ENCODE data around the gene C16orf74.

The C16orf74 gene

GRCh38 chr16:85789773-85790172, 38.9 kb upstream of the C16orf74 start:
- H3K36me3 ChIP-seq (ENCODE audit: low read length): no peaks in the 10 kb centered on the region
- H3K9me3 ChIP-seq (ENCODE audit: insufficient read depth, low read length): no peaks in the 10 kb centered on the region
- H3K27ac ChIP-seq (ENCODE audit: low read depth, low read length): no peak overlapping the region
- TF ChIP-seq EZH2phosphoT487 (conservative IDR thresholded peaks at IDR 0.05; ENCODE audit: low read length) (no peak), CTCF (IDR thresholded peaks at IDR 0.05; ENCODE audit: insufficient read depth, low read length, poor library complexity, severe bottlenecking) (no peak)
- H3K9ac ChIP-seq (ENCODE audit: low read length): no peak overlapping the region
- H3F3A ChIP-seq (ENCODE audit: insufficient read depth): no peaks in the 10 kb centered on the region
- no peak overlapping the region for H3K4me3 ChIP-seq (ENCODE audit: insufficient read depth, low read length, poor library complexity, severe bottlenecking)
- no peaks in the 10 kb centered on the region for H4K20me1 ChIP-seq (ENCODE audit: low read depth, low read length)
- no peak overlapping the region for H2AFZ ChIP-seq (ENCODE audit: low read depth, low read length, severe bottlenecking)
- H3K27me3 ChIP-seq (ENCODE audit: low read length): no peaks in the 10 kb centered on the region
- no peak overlapping the region for H3K4me2 ChIP-seq (ENCODE audit: low read depth, low read length, poor library complexity, severe bottlenecking)
- peaks cover 41% of the 10 kb centered on the region for H3K79me2 ChIP-seq (ENCODE audit: insufficient read depth, low read length)
- H3K9me2 ChIP-seq (replicated peaks; ENCODE audit: insufficient read depth, low read length): no peaks in the 10 kb centered on the region

- peaks cover 32% of the 10 kb centered on the region for H3K79me2 ChIP-seq (ENCODE audit: insufficient read depth, low read length)
- no peak for TF ChIP-seq EZH2phosphoT487 (conservative IDR thresholded peaks at IDR 0.05; ENCODE audit: low read length)
- no peak for TF ChIP-seq CTCF (IDR thresholded peaks at IDR 0.05; ENCODE audit: insufficient read depth, low read length, poor library complexity, severe bottlenecking)
- no peaks in the 10 kb centered on the region for H3K36me3 ChIP-seq (ENCODE audit: low read length)
- H4K20me1 ChIP-seq (ENCODE audit: low read depth, low read length): no peaks in the 10 kb centered on the region
- H3F3A ChIP-seq (ENCODE audit: insufficient read depth): no peaks in the 10 kb centered on the region
- no peak overlapping the region for H2AFZ ChIP-seq (ENCODE audit: low read depth, low read length, severe bottlenecking)
- H3K9ac ChIP-seq (ENCODE audit: low read length): no peak overlapping the region
- no peak overlapping the region for H3K27ac ChIP-seq (ENCODE audit: low read depth, low read length)
- H3K4me3 ChIP-seq (ENCODE audit: insufficient read depth, low read length, poor library complexity, severe bottlenecking): no peak overlapping the region
- H3K4me2 ChIP-seq (ENCODE audit: low read depth, low read length, poor library complexity, severe bottlenecking): no peak overlapping the region
- no peaks in the 10 kb centered on the region for H3K9me3 ChIP-seq (ENCODE audit: insufficient read depth, low read length)
- H3K9me2 ChIP-seq (replicated peaks; ENCODE audit: insufficient read depth, low read length): no peaks in the 10 kb centered on the region
- no peaks in the 10 kb centered on the region for H3K27me3 ChIP-seq (ENCODE audit: low read length)
Observed at GRCh38 chr16:85788819-85789218, 37.9 kb upstream of the C16orf74 start.

GRCh38 chr16:85785927-85786326, 35.0 kb upstream of the C16orf74 start:
- TF ChIP-seq CTCF (IDR thresholded peaks at IDR 0.05; ENCODE audit: insufficient read depth, low read length, poor library complexity, severe bottlenecking): no peak
- no peak for TF ChIP-seq EZH2phosphoT487 (conservative IDR thresholded peaks at IDR 0.05; ENCODE audit: low read length)

More at GRCh38 chr16:85785927-85786326, 35.0 kb upstream of the C16orf74 start:
- Histone ChIP-seq H3K9me3 (ENCODE audit: insufficient read depth, low read length) (no peaks in the 10 kb centered on the region), H3K27ac (ENCODE audit: low read depth, low read length) (no peak overlapping the region), H3K27me3 (ENCODE audit: low read length) (no peaks in the 10 kb centered on the region), H3K9ac (ENCODE audit: low read length) (no peak overlapping the region), H3K9me2 (replicated peaks; ENCODE audit: insufficient read depth, low read length) (no peaks in the 10 kb centered on the region), H3F3A (ENCODE audit: insufficient read depth) (no peaks in the 10 kb centered on the region), H3K4me3 (ENCODE audit: insufficient read depth, low read length, poor library complexity, severe bottlenecking) (no peak overlapping the region), H4K20me1 (ENCODE audit: low read depth, low read length) (no peaks in the 10 kb centered on the region), H2AFZ (ENCODE audit: low read depth, low read length, severe bottlenecking) (no peak overlapping the region), H3K36me3 (ENCODE audit: low read length) (no peaks in the 10 kb centered on the region), H3K4me2 (ENCODE audit: low read depth, low read length, poor library complexity, severe bottlenecking) (no peak overlapping the region), H3K79me2 (ENCODE audit: insufficient read depth, low read length) (peaks cover 17% of the 10 kb centered on the region)

All from SU-DHL-6 (cell line).